SK-N-MC (cell line): ENCODE measurements around the gene SF3A2.

Experiments
- EZH2 ChIP-seq: fragments of 200-600 bp; sonication (generic); IDR thresholded peaks from one replicate; pipeline ENCODE4 v1.6.1; 2017; ENCODE audit warnings: antibody characterized with exemption
- FOXP2 ChIP-seq: optimal IDR thresholded peaks from 2 replicates; pipeline ENCODE3; 2011; ENCODE audit warnings: mild to moderate bottlenecking, moderate library complexity; ENCODE audit not compliant: insufficient read depth; ENCODE audit errors: extremely low read length, control extremely low read depth
- POLR2AphosphoS5 ChIP-seq: IDR thresholded peaks from 2 replicates; pipeline ENCODE4 v1.6.1; 2012; ENCODE audit warnings: mild to moderate bottlenecking, low read depth, low read length, borderline replicate concordance

- TF ChIP-seq EZH2 = no peak
- no peak for TF ChIP-seq POLR2AphosphoS5
- TF ChIP-seq FOXP2 = no peak
Measured at GRCh38 chr19:2193807-2194206, 42.8 kb upstream of the SF3A2 start.
